BE2C (cell line): ENCODE results near the gene LRRC41.
A peak's percentile ranks its signal among the peaks of the same experiment; 100 is the strongest.
"Not testable (repeated sequence)": the region's sequence is repeated elsewhere in the genome, so short reads cannot be mapped to it uniquely, and the experiment has no call there.

ENCODE experiments used
- DNase-seq: peaks from one replicate; pipeline ENCODE4 v3.0.0-alpha.2; 2020
- H3K27me3 ChIP-seq: fragments of 250-450 bp; sonication (Bioruptor Pico); 2 replicates; pipeline ENCODE4 v1.5.1; 2020; ENCODE audit warnings: mild to moderate bottlenecking
- H3K36me3 ChIP-seq: fragments of 250-450 bp; sonication (Bioruptor Pico); 2 replicates; pipeline ENCODE4 v1.5.1; 2020; ENCODE audit warnings: mild to moderate bottlenecking
- H3K4me1 ChIP-seq: fragments of 250-450 bp; sonication (Bioruptor Pico); 2 replicates; pipeline ENCODE4 v1.5.1; 2020
- H3K4me3 ChIP-seq: 2 replicates; pipeline ENCODE4 v1.5.1; 2011; ENCODE audit warnings: low read depth, low read length
- H3K9me3 ChIP-seq: fragments of 250-450 bp; sonication (Bioruptor Pico); 2 replicates; pipeline ENCODE4 v1.5.1; 2020
- TF ChIP-seq, protein P1 (sequence below): IDR thresholded peaks from 2 replicates; pipeline ENCODE4 v1.5.1; 2012; ENCODE audit warnings: mild to moderate bottlenecking, low read depth, low read length

LRRC41 gene

GRCh38 chr1:46342677-46343350 lies 39.4 kb upstream of the LRRC41 start:
- peaks cover 16% of the 10 kb centered on the region for H3K36me3 ChIP-seq
- TF ChIP-seq, protein P1, sequence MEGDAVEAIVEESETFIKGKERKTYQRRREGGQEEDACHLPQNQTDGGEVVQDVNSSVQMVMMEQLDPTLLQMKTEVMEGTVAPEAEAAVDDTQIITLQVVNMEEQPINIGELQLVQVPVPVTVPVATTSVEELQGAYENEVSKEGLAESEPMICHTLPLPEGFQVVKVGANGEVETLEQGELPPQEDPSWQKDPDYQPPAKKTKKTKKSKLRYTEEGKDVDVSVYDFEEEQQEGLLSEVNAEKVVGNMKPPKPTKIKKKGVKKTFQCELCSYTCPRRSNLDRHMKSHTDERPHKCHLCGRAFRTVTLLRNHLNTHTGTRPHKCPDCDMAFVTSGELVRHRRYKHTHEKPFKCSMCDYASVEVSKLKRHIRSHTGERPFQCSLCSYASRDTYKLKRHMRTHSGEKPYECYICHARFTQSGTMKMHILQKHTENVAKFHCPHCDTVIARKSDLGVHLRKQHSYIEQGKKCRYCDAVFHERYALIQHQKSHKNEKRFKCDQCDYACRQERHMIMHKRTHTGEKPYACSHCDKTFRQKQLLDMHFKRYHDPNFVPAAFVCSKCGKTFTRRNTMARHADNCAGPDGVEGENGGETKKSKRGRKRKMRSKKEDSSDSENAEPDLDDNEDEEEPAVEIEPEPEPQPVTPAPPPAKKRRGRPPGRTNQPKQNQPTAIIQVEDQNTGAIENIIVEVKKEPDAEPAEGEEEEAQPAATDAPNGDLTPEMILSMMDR: no peak
- DNase-seq: no peak
- H3K4me3 ChIP-seq: no peak overlapping the region
- H3K4me1 ChIP-seq: no peaks in the 10 kb centered on the region
- no peaks in the 10 kb centered on the region for H3K27me3 ChIP-seq
- no peaks in the 10 kb centered on the region for H3K9me3 ChIP-seq

DNA sequence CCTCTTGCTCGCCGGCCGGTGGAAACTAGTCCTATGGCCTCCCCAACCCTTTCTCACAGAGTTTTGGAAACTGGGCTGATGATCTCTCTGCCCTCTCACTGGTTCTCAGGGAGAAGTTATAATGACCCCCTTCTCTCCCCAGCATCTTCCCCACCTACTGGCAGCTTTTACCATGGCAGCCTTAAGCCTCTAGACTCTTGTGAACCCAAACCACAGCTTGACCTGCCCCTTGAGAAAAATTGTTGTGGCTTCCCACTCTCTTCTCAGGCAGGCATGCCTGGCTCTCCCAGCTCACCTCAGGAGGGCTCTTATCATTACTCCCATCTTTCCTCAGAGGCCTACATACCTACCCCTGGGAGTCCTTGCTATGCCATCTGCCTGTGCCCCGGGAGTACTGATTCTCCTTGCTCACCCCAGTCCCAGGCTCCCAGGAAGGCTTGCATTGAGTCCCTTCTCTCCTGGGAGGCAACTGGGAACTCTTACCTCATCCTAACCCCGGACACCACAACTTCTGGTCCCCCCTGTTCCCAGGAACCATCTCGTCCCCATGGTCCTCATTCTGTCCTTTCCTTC lies 38.8 kb upstream of the LRRC41 start:
- Histone ChIP-seq H3K36me3 (peaks cover 14% of the 10 kb centered on the region), H3K4me1 (no peaks in the 10 kb centered on the region), H3K9me3 (no peaks in the 10 kb centered on the region), H3K4me3 (no peak overlapping the region), H3K27me3 (no peaks in the 10 kb centered on the region)
- DNase-seq: no peak
- TF ChIP-seq, protein P1: peak; percentile 22; the same call in 1 of the 2 replicates

DNA sequence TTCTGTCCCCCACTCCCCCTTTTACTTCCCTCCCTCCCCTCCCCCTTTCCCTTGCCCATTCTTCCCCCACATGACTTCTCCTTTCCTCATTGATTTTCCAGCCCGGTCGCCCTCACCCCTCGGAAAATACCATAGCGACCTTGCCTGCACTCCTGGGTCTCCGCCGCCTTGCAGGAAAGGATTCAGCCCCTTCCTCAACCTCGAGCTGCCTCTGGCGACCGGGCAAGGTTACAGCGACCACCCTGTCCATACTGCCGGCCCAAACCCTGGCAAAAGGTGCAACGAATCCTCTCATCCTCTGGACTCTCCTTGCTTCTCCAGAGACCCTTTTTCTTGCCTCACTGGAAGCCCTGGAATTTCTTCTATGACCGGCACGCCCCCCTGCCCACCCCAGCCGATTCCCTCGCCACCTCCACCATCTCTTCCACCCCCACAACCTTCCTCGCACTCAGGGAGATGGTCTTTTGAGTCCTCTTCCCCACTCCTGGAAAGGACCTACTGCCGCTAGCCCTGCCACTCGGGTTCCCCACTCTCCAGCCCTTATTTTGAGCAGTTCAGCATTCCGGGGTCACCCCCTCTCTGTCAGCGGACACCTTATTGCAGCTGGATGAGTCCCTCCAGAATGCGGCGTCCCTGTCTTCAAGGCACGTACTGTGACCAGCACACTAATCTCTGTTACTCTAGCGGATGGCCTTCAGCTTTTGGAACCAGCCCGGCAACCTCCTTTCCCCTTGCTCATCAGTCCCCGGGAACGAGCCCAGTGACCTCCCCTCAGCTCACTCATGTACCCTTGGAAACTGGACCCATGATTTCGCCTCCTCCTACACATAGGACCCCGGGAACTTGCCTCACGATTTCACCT lies 38.0 kb upstream of the LRRC41 start:
- Histone ChIP-seq H3K9me3 (no peaks in the 10 kb centered on the region), H3K36me3 (peaks cover 8% of the 10 kb centered on the region), H3K4me3 (peak overlapping the region; percentile 80), H3K4me1 (no peaks in the 10 kb centered on the region), H3K27me3 (no peaks in the 10 kb centered on the region)
- TF ChIP-seq, protein P1: no peak
- DNase-seq: no peak

DNA sequence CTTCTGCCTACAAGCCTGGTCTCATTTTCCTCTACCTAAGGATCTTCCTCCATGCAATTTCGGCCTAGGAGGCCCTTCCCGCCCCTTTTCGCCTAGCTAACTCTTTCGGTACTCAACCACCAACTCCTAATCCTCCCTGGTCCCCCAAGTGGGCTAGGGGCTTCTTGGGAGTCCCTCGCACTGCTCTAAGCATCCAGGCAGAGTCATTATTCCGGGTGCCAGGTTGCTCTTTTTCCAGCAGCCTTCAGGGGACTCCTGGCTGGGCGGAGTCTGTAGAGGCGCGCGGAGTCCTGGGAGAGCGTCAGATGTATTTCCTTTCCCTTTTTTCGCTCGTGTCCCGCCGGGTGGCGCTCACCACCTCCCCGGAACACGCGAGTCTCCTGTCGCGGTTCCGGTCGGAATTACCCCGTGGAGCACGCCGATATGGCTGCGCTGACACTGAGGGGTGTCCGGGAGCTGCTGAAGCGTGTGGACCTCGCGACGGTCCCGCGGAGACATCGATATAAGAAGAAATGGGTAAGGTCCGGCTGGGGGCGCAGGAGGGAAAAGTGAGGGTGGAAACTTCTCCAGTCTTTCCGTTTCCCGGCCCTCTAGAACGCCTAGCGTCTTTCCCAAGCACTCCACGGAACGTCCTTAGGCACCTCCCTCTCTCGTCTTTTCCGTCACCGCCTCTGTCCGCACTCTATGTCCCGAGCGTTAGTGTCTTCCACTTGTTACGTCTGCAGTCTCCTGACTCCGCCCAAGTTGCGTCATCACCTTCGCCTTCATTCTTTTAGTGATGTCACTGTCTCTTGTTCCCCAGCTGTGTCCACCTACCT lies 37.2 kb upstream of the LRRC41 start, which contains the start of gene NSUN4:
NSUN4 (plus strand) TSS at position 404 of the 818 bp plus-strand sequence; CDS start at position 424, 20 bp downstream.
- H3K9me3 ChIP-seq: no peaks in the 10 kb centered on the region
- TF ChIP-seq, protein P1: peak; percentile 51
- peak; percentile 82 for DNase-seq
- peak within 1 kb of the TSS; percentile 80 for H3K4me3 ChIP-seq
- no peaks in the 10 kb centered on the region for H3K27me3 ChIP-seq
- no peaks in the 10 kb centered on the region for H3K4me1 ChIP-seq
- H3K36me3 ChIP-seq: peaks cover 8% of the 10 kb centered on the region

- not testable (repeated sequence) for H3K4me1 ChIP-seq, H3K27me3 ChIP-seq, H3K36me3 ChIP-seq, H3K9me3 ChIP-seq, DNase-seq, H3K4me3 ChIP-seq
These were observed 34.0 kb upstream of the LRRC41 start for GRCh38 chr1:46337409-46337808.

- no peaks in the 10 kb centered on the region for H3K36me3 ChIP-seq
- DNase-seq: no peak
- no peaks in the 10 kb centered on the region for H3K9me3 ChIP-seq
- no peak overlapping the region for H3K4me3 ChIP-seq
- TF ChIP-seq, protein P1: no peak
- no peaks in the 10 kb centered on the region for H3K4me1 ChIP-seq
- H3K27me3 ChIP-seq: no peaks in the 10 kb centered on the region
These were observed 31.7 kb upstream of the LRRC41 start for GRCh38 chr1:46335081-46335480.
